Thoracic aorta (tissue), 2 donors: ENCODE measurements around the gene GFER. TPM values are rescaled to one million over a fixed set of nuclear protein-coding genes. Genes with fewer than 3 reads are reported as not detected.

Source experiments
- ATAC-seq: fragments of 150-250 bp; one replicate; pipeline ENCODE4 v1.8.0; 2017; ENCODE audit warnings: low read depth; ENCODE audit not compliant: insufficient number of reproducible peaks, low FRiP score
- DNase-seq: peaks from one replicate; pipeline ENCODE4 v3.0.0-alpha.2; 2020; ENCODE audit warnings: low spot score
- H3K27ac ChIP-seq, 2 donors: fragments of 200-600 bp; sonication (generic); 1 replicate in 1 of 2; 2 replicates in 1 of 2; pipeline ENCODE4 v1.5.1; 2016; ENCODE audit warnings: mild to moderate bottlenecking in 2 of 2, moderate library complexity in 2 of 2
- H3K27me3 ChIP-seq: fragments of 200-600 bp; sonication (generic); replicated peaks from 2 replicates; pipeline ENCODE4 v1.6.0; 2016; ENCODE audit warnings: mild to moderate bottlenecking; ENCODE audit not compliant: insufficient read depth
- H3K36me3 ChIP-seq: fragments of 200-600 bp; sonication (generic); one replicate; pipeline ENCODE4 v1.5.1; 2016
- H3K4me1 ChIP-seq, 2 donors: fragments of 200-600 bp; sonication (generic); 1 replicate in 1 of 2; 2 replicates in 1 of 2; pipeline versions ENCODE4 v1.5.1 to v1.6.0; 2016; ENCODE audit warnings: low read depth in 2 of 2, mild to moderate bottlenecking in 1 of 2; ENCODE audit not compliant: control insufficient read depth in 1 of 2
- H3K4me3 ChIP-seq: fragments of 200-600 bp; sonication (generic); 2 replicates; pipeline ENCODE4 v1.5.1; 2016; ENCODE audit warnings: mild to moderate bottlenecking
- H3K9me3 ChIP-seq: fragments of 200-600 bp; sonication (generic); 2 replicates; pipeline ENCODE4 v1.5.1; 2016
- total RNA-seq, 2 donors: library from RNA; depleted of rRNA; stranded (reverse); fragments of >200 nt; gene quantifications; one replicate each; pipeline versions ENCODE4 v1.1.0 to v1.2.3, GENCODE V29; 2016
- TF ChIP-seq, protein P1 (sequence below): fragments of 200-600 bp; sonication (generic); IDR thresholded peaks from one replicate; pipeline ENCODE4 v1.5.1; 2019; ENCODE audit warnings: antibody characterized with exemption

The GFER gene
- total RNA-seq, 2 donors from 2014 or later: 12.4 to 14.6 TPM

GRCh38 chr16:1998360-1998835 is 14.4 kb downstream of the GFER start:
- Histone ChIP-seq H3K27me3 (no peaks in the 10 kb centered on the region), H3K9me3 (no peaks in the 10 kb centered on the region), H3K4me3 (no peak overlapping the region), H3K4me1 (no peaks in the 10 kb centered on the region), H3K36me3 (peaks cover 54% of the 10 kb centered on the region), H3K27ac (no peak overlapping the region)
- ATAC-seq: no peak
- TF ChIP-seq, protein P1, sequence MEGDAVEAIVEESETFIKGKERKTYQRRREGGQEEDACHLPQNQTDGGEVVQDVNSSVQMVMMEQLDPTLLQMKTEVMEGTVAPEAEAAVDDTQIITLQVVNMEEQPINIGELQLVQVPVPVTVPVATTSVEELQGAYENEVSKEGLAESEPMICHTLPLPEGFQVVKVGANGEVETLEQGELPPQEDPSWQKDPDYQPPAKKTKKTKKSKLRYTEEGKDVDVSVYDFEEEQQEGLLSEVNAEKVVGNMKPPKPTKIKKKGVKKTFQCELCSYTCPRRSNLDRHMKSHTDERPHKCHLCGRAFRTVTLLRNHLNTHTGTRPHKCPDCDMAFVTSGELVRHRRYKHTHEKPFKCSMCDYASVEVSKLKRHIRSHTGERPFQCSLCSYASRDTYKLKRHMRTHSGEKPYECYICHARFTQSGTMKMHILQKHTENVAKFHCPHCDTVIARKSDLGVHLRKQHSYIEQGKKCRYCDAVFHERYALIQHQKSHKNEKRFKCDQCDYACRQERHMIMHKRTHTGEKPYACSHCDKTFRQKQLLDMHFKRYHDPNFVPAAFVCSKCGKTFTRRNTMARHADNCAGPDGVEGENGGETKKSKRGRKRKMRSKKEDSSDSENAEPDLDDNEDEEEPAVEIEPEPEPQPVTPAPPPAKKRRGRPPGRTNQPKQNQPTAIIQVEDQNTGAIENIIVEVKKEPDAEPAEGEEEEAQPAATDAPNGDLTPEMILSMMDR: no peak
- no peak for DNase-seq

DNA sequence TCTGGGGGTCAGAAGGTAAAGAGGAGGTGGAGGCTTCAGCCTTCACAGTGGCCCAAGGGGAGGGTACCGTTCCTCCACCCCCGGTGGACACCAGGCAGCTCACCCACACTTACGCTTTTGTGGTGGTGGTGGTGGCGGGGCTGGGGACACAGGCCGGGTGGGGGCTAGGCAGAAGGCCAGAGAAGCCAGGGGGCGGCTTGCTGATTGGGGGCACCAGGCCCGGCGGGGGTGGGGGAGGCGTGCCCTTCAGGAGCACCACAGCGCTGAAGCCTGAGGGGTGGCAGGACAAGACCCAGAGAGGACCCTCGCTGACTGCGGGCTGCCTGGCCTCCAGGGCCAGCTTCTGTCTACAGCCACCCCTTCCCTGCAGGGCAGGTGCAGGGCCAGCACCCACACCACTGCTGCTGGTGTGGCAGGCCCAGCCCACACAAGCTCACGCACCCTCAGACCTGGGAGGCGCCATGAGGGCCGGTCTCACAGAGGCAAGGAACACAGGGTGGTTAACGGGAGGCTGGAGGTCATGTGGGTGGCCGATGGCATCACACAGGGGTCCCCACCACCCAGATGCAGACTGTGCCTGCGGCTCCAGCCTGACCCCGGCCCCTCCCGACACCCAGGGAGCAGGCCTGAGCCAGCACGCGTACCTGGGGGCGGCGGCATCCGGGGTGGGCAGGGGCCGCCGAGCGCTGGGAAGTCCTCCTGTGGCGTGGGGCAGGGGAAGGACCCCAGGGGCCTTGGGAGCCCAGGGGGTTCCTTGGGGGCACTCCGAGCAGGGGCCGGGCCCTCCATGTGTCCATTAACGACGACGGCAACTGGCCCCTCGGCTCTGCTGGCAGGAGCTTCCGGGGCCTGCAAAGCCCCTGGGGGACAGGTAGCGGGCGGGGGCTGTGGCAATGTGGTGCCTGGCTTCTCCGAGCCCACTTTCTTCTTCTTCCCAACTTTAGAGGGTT is 15.1 kb downstream of the GFER start:
- H3K27me3 ChIP-seq: no peaks in the 10 kb centered on the region
- H3K36me3 ChIP-seq: peaks cover 54% of the 10 kb centered on the region
- DNase-seq (no peak), ATAC-seq (no peak)
- no peaks in the 10 kb centered on the region for H3K9me3 ChIP-seq
- TF ChIP-seq, protein P1: no peak
- H3K4me3 ChIP-seq: no peak overlapping the region
- peaks cover 2 to 5% of the 10 kb centered on the region in 2 donors for H3K4me1 ChIP-seq
- no peak overlapping the region for H3K27ac ChIP-seq

DNA sequence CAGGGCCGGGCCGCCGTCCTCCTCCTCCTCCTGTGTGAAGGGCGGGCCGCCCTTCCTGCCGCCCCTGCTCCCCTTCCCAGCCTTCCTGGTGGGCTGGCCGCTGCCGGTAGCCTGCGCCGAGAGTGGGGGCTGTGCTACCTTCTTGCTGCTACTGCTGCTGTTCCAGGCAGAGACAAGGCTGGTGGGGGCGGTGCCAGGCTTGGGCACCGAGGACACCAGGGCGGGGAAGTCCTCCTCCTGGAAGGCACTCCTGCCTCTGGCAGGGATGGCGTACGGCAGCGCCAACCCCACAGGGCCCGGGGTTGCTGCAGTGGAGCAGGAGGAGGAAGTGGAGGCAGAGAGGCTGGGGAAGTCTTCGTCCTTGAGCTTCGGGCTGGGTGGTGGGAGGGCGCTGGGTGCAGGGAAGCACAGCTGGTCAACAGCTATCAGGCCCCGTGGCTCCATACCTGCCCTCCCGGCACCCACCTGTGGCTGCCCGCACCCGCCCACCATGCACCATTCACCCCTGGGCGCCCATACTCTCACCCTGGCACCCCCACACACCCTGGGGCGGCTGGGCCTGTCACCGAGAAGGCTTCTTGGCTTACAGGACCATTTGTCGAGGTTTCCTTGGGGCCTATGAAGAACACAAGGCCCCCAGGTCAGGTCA is 16.0 kb downstream of the GFER start:
- TF ChIP-seq, protein P1: no peak
- no peak overlapping the region for H3K4me3 ChIP-seq
- H3K36me3 ChIP-seq: peaks cover 54% of the 10 kb centered on the region
- no peak overlapping the region for H3K27ac ChIP-seq
- H3K27me3 ChIP-seq: no peaks in the 10 kb centered on the region
- peaks cover 6 to 14% of the 10 kb centered on the region in 2 donors for H3K4me1 ChIP-seq
- DNase-seq (no peak), ATAC-seq (no peak)
- no peaks in the 10 kb centered on the region for H3K9me3 ChIP-seq

DNA sequence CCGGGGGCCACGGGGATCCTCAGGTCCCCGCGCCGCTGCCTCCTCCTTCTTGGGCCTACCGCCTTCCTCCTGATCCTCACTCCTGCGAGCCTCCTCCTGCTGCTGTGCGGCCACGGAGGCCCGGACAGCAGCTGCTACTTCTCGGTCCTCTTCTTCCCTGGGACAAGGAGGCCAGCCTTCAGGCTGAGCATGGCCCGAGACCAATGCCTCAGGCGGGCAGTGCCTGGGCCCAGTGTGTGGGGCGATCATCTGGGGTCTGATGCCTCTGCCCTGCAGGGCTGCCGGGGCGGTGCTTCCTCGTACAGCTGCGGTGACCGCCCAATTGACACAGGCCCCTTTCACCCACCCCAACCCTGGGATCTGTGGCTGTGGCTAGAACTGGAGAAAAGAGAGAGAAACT is 17.0 kb downstream of the GFER start:
- H3K36me3 ChIP-seq: peaks cover 51% of the 10 kb centered on the region
- no peak for ATAC-seq

More for the DNA sequence above, 17.0 kb downstream of the GFER start:
- H3K27me3 ChIP-seq: no peaks in the 10 kb centered on the region
- TF ChIP-seq, protein P1: no peak
- no peaks in the 10 kb centered on the region for H3K9me3 ChIP-seq
- H3K4me1 ChIP-seq: peaks cover 6 to 20% of the 10 kb centered on the region in 2 donors
- no peak overlapping the region for H3K4me3 ChIP-seq
- no peak for DNase-seq
- no peak overlapping the region for H3K27ac ChIP-seq
